Sigmoid colon (tissue), 7 donors: ENCODE measurements around the gene PTPRD. TPM values are rescaled to one million over a fixed set of nuclear protein-coding genes. Genes with fewer than 3 reads are reported as not detected.

Source experiments
- DNase-seq: peaks from one replicate; pipeline ENCODE4 v3.0.0-alpha.2; 2019
- H3K27ac ChIP-seq, 4 donors: fragments of 200-600 bp; sonication (generic); one replicate each; pipeline ENCODE4 v1.5.1; 2016 to 2019; ENCODE audit warnings: mild to moderate bottlenecking in 1 of 4
- H3K27me3 ChIP-seq, 3 donors: fragments of 200-600 bp; sonication (generic); one replicate each; pipeline ENCODE4 v1.5.1; 2019; ENCODE audit warnings: mild to moderate bottlenecking in 1 of 3
- H3K36me3 ChIP-seq, 4 donors: fragments of 200-600 bp; sonication (generic); one replicate each; pipeline ENCODE4 v1.5.1; 2016 to 2019
- H3K4me1 ChIP-seq, 4 donors: fragments of 200-600 bp; sonication (generic); one replicate each; pipeline ENCODE4 v1.5.1; 2017 to 2019
- H3K4me3 ChIP-seq, 4 donors: fragments of 200-600 bp; sonication (generic); one replicate each; pipeline ENCODE4 v1.5.1; 2017 to 2019; ENCODE audit warnings: mild to moderate bottlenecking in 2 of 4, moderate library complexity in 1 of 4
- H3K9me3 ChIP-seq, 4 donors: fragments of 200-600 bp in 3 of 4; sonication (generic) in 3 of 4; one replicate each; pipeline versions ENCODE4 v1.5.1 to v1.6.1; 2013 to 2019
- CTCF ChIP-seq, 4 experiments: fragments of 450-650 bp in 3 of 4; fragments of 200-600 bp in 1 of 4; IDR thresholded peaks; one replicate each; pipeline ENCODE4 v1.5.1; 2016 to 2019; ENCODE audit warnings: antibody characterized with exemption in 4 of 4, mild to moderate bottlenecking in 3 of 4, moderate library complexity in 2 of 4
- EP300 ChIP-seq, 4 donors: sonication (generic); formaldehyde crosslinking; IDR thresholded peaks; one replicate each; pipeline ENCODE4 v1.6.1; 2017; ENCODE audit warnings: antibody characterized with exemption in 4 of 4
- POLR2A ChIP-seq, 2 donors: fragments of 450-650 bp; IDR thresholded peaks; one replicate each; pipeline ENCODE4 v1.6.1; 2016; ENCODE audit warnings: antibody characterized with exemption in 2 of 2, mild to moderate bottlenecking in 2 of 2, moderate library complexity in 2 of 2
- POLR2AphosphoS5 ChIP-seq, 4 donors: sonication (generic); formaldehyde crosslinking; IDR thresholded peaks; one replicate each; pipeline ENCODE4 v1.6.1; 2017; ENCODE audit warnings: antibody characterized with exemption in 4 of 4
- WGBS, 2 donors: extraction: QIAGEN DNeasy Blood & Tissue Kit; methylation state at CpG; one replicate each; pipeline ENCODE4 v1.1.7; 2013; 5-methylcytosine and 5-hydroxymethylcytosine counted together
- intact Hi-C: fragments of 100-400 bp; cut with DNase I; formaldehyde crosslinking; loops from one replicate; pipeline ENCODE4 v1.15.1; 2023
- polyA plus RNA-seq, 3 donors: library from polyadenylated mRNA; stranded (reverse); fragments of 200-250 nt; gene quantifications; one replicate each; pipeline ENCODE4 v1.2.3, GENCODE V29; 2013
- total RNA-seq, 4 donors: library from RNA; depleted of rRNA; stranded (reverse); fragments of >200 nt; gene quantifications; one replicate each; pipeline ENCODE4 v1.1.0, GENCODE V29; 2016
- donor health status: healthy with polysubstance abuse.
- donor health status: Bipolar disorder and iron deficiency.
- donor health status: healthy.

The PTPRD gene
- total and polyA plus RNA-seq, 7 donors: 1.2 to 18.3 (median 6.3) TPM

- H3K27me3 ChIP-seq: no peaks in the 10 kb centered on the region
- intact Hi-C loops: no loop called here
- H3K27ac ChIP-seq: no peak overlapping the region
- TF ChIP-seq POLR2AphosphoS5 (IDR thresholded peaks at IDR 0.05): no peak
- H3K36me3 ChIP-seq: no peaks in the 10 kb centered on the region
- no peaks in the 10 kb centered on the region for H3K9me3 ChIP-seq
- no peak for DNase-seq
- no peaks in the 10 kb centered on the region for H3K4me1 ChIP-seq
- H3K4me3 ChIP-seq: no peak overlapping the region
Measured at GRCh38 chr9:9091387-9091786, 1521.4 kb downstream of the PTPRD start.

GRCh38 chr9:9079473-9079872 lies 1533.3 kb downstream of the PTPRD start:
- Histone ChIP-seq H3K36me3 (no peaks in the 10 kb centered on the region), H3K4me1 (no peaks in the 10 kb centered on the region), H3K27me3 (no peaks in the 10 kb centered on the region), H3K27ac (no peak overlapping the region), H3K4me3 (no peak overlapping the region), H3K9me3 (no peaks in the 10 kb centered on the region)
- DNase-seq: no peak
- 75 to 77% methylated on average over 2 of the region's 2 CpGs for WGBS, 2 donors
- TF ChIP-seq CTCF (IDR thresholded peaks at IDR 0.05): no peak
- no peak for TF ChIP-seq EP300 (IDR thresholded peaks at IDR 0.05)
- TF ChIP-seq POLR2AphosphoS5 (IDR thresholded peaks at IDR 0.05): no peak
- no peak for TF ChIP-seq POLR2A (IDR thresholded peaks at IDR 0.05)
- intact Hi-C loops: no loop called here

GRCh38 chr9:9078301-9078700 lies 1534.5 kb downstream of the PTPRD start:
- H3K27ac ChIP-seq: no peak overlapping the region
- DNase-seq: no peak
- H3K27me3 ChIP-seq: no peaks in the 10 kb centered on the region
- H3K36me3 ChIP-seq: no peaks in the 10 kb centered on the region
- no peaks in the 10 kb centered on the region for H3K4me1 ChIP-seq
- 57 to 70% methylated on average over 1 of the region's 1 CpG for WGBS, 2 donors
- intact Hi-C loops: no loop called here
- TF ChIP-seq POLR2A (IDR thresholded peaks at IDR 0.05) (no peak), EP300 (IDR thresholded peaks at IDR 0.05) (no peak), POLR2AphosphoS5 (IDR thresholded peaks at IDR 0.05) (no peak), CTCF (IDR thresholded peaks at IDR 0.05) (no peak)
- H3K4me3 ChIP-seq: no peak overlapping the region
- H3K9me3 ChIP-seq: no peaks in the 10 kb centered on the region

GRCh38 chr9:9061627-9062026 lies 1551.2 kb downstream of the PTPRD start:
- Histone ChIP-seq H3K27me3 (no peaks in the 10 kb centered on the region), H3K4me1 (no peaks in the 10 kb centered on the region), H3K36me3 (no peaks in the 10 kb centered on the region), H3K27ac (no peak overlapping the region), H3K4me3 (no peak overlapping the region), H3K9me3 (no peaks in the 10 kb centered on the region)
- no peak for DNase-seq
- intact Hi-C loops: no loop called here
- TF ChIP-seq CTCF (IDR thresholded peaks at IDR 0.05): no peak
- no peak for TF ChIP-seq POLR2A (IDR thresholded peaks at IDR 0.05)
- TF ChIP-seq POLR2AphosphoS5 (IDR thresholded peaks at IDR 0.05): no peak
- TF ChIP-seq EP300 (IDR thresholded peaks at IDR 0.05): no peak
- WGBS, 2 donors: 43 to 50% methylated on average over 2 of the region's 2 CpGs

GRCh38 chr9:9054354-9054992 lies 1558.3 kb downstream of the PTPRD start:
- no peak for DNase-seq

More at GRCh38 chr9:9054354-9054992, 1558.3 kb downstream of the PTPRD start:
- H3K27ac ChIP-seq: no peak overlapping the region
- no peak for TF ChIP-seq POLR2A (IDR thresholded peaks at IDR 0.05)
- no peak for TF ChIP-seq EP300 (IDR thresholded peaks at IDR 0.05)
- no peak for TF ChIP-seq POLR2AphosphoS5 (IDR thresholded peaks at IDR 0.05)
- TF ChIP-seq CTCF (IDR thresholded peaks at IDR 0.05): no peak
- WGBS, 2 donors: 63 to 75% methylated on average over 3 of the region's 3 CpGs
- H3K27me3 ChIP-seq: no peaks in the 10 kb centered on the region
- no peak overlapping the region for H3K4me3 ChIP-seq
- no peaks in the 10 kb centered on the region for H3K36me3 ChIP-seq
- intact Hi-C loops: no loop called here
- no peaks in the 10 kb centered on the region for H3K9me3 ChIP-seq
- no peaks in the 10 kb centered on the region for H3K4me1 ChIP-seq
